Measurements from ENCODE around the gene KCNC3.

- TF ChIP-seq MXI1 (conservative IDR thresholded peaks at IDR 0.05; ENCODE audit: poor library complexity, severe bottlenecking) (no peak), POLR2AphosphoS5 (IDR thresholded peaks at IDR 0.05) (no peak), RAD21 (conservative IDR thresholded peaks at IDR 0.05) (no peak), EZH2 (IDR thresholded peaks at IDR 0.05; ENCODE audit: borderline replicate concordance, insufficient read depth, low read length, poor library complexity, severe bottlenecking) (no peak), EP300 (conservative IDR thresholded peaks at IDR 0.05; ENCODE audit: poor library complexity, severe bottlenecking) (no peak)
- TF ChIP-seq, protein P1, sequence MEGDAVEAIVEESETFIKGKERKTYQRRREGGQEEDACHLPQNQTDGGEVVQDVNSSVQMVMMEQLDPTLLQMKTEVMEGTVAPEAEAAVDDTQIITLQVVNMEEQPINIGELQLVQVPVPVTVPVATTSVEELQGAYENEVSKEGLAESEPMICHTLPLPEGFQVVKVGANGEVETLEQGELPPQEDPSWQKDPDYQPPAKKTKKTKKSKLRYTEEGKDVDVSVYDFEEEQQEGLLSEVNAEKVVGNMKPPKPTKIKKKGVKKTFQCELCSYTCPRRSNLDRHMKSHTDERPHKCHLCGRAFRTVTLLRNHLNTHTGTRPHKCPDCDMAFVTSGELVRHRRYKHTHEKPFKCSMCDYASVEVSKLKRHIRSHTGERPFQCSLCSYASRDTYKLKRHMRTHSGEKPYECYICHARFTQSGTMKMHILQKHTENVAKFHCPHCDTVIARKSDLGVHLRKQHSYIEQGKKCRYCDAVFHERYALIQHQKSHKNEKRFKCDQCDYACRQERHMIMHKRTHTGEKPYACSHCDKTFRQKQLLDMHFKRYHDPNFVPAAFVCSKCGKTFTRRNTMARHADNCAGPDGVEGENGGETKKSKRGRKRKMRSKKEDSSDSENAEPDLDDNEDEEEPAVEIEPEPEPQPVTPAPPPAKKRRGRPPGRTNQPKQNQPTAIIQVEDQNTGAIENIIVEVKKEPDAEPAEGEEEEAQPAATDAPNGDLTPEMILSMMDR (IDR thresholded peaks at IDR 0.05; ENCODE audit: poor library complexity, severe bottlenecking) = no peak
- TF ChIP-seq, protein P2, sequence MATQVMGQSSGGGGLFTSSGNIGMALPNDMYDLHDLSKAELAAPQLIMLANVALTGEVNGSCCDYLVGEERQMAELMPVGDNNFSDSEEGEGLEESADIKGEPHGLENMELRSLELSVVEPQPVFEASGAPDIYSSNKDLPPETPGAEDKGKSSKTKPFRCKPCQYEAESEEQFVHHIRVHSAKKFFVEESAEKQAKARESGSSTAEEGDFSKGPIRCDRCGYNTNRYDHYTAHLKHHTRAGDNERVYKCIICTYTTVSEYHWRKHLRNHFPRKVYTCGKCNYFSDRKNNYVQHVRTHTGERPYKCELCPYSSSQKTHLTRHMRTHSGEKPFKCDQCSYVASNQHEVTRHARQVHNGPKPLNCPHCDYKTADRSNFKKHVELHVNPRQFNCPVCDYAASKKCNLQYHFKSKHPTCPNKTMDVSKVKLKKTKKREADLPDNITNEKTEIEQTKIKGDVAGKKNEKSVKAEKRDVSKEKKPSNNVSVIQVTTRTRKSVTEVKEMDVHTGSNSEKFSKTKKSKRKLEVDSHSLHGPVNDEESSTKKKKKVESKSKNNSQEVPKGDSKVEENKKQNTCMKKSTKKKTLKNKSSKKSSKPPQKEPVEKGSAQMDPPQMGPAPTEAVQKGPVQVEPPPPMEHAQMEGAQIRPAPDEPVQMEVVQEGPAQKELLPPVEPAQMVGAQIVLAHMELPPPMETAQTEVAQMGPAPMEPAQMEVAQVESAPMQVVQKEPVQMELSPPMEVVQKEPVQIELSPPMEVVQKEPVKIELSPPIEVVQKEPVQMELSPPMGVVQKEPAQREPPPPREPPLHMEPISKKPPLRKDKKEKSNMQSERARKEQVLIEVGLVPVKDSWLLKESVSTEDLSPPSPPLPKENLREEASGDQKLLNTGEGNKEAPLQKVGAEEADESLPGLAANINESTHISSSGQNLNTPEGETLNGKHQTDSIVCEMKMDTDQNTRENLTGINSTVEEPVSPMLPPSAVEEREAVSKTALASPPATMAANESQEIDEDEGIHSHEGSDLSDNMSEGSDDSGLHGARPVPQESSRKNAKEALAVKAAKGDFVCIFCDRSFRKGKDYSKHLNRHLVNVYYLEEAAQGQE (IDR thresholded peaks at IDR 0.05; ENCODE audit: borderline replicate concordance) = no peak
These were observed 39.2 kb downstream of the KCNC3 start for GRCh38 chr19:50290011-50290410.
